Erythroblast (primary cell): ENCODE data around the gene CRTC2.

Experiments used
- GATA1 ChIP-seq: IDR thresholded peaks from 2 replicates; pipeline ENCODE4 v1.6.1; 2011; ENCODE audit warnings: low read depth, mild to moderate bottlenecking, control low read depth, low read length, moderate library complexity
- POLR2A ChIP-seq: IDR thresholded peaks from 2 replicates; pipeline ENCODE4 v1.6.1; 2011; ENCODE audit warnings: mild to moderate bottlenecking, low read length

- no peak for TF ChIP-seq POLR2A
- TF ChIP-seq GATA1 = no peak
Observed at GRCh38 chr1:153932156-153933131, 26.0 kb downstream of the CRTC2 start.
